Measurements from ENCODE around the gene ACOX2. TPM values are rescaled to one million over a fixed set of nuclear protein-coding genes. Genes with fewer than 3 reads are reported as not detected.

The ACOX2 gene
- total and polyA plus RNA-seq, 7 donors, result 1.8 to 18.1 (median 4.4) TPM

GRCh38 chr3:58485801-58486435 is 51.1 kb downstream of the ACOX2 start:
- Histone ChIP-seq H3K9me3 (no peaks in the 10 kb centered on the region), H3K4me1 (peaks cover 7% of the 10 kb centered on the region), H3K4me3 (no peak overlapping the region), H3K27me3 (ENCODE audit: insufficient read depth in 3 of 3, low read length in 2 of 3) (no peaks in the 10 kb centered on the region), H3K27ac (no peak overlapping the region), H3K36me3 (ENCODE audit: insufficient read depth in 1 of 2, low read depth in 1 of 2) (no peaks in the 10 kb centered on the region)
- WGBS, 3 donors, result 83 to 91% (median 85%) methylated on average over 6 of the region's 6 CpGs
- TF ChIP-seq CTCF (IDR thresholded peaks at IDR 0.05), result no peak
- intact Hi-C loops (cut with DNase I), result no loop called here
- ATAC-seq (no peak), DNase-seq (no peak)

DNA sequence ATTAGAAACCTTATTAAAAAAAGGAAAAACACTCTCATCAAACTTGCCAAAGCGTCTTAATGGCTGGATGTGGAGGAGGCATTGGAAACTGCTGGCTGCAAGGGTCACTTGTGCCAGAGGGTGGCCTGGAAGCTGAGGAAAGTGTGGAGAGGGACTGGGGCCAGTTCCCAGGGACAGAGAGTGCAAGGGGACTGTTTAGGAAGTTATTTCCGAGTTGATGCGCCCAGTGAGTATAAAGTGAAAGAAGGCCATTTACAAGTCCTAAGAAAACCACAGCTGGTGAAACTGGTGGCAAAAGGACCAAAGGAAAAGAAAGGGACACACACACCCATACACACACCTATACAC is 52.3 kb downstream of the ACOX2 start:
- WGBS, 3 donors, result 62 to 66% (median 63%) methylated on average over 3 of the region's 3 CpGs
- H3K9me3 ChIP-seq, result peaks cover 8% of the 10 kb centered on the region
- no peak overlapping the region for H3K27ac ChIP-seq
- no peak for TF ChIP-seq CTCF (IDR thresholded peaks at IDR 0.05)
- DNase-seq (no peak), ATAC-seq (peak in 2 of 4 donors; percentile 25 to 28)
- no peaks in the 10 kb centered on the region for H3K36me3 ChIP-seq (ENCODE audit: insufficient read depth in 1 of 2, low read depth in 1 of 2)
- intact Hi-C loops (cut with DNase I), result no loop called here
- peaks cover 5% of the 10 kb centered on the region for H3K4me1 ChIP-seq
- no peak overlapping the region for H3K4me3 ChIP-seq
- no peaks in the 10 kb centered on the region for H3K27me3 ChIP-seq (ENCODE audit: insufficient read depth in 3 of 3, low read length in 2 of 3)

GRCh38 chr3:58484045-58484721 is 52.8 kb downstream of the ACOX2 start:
- no peaks in the 10 kb centered on the region for H3K27me3 ChIP-seq (ENCODE audit: insufficient read depth in 3 of 3, low read length in 2 of 3)
- intact Hi-C loops (cut with DNase I), result no loop called here
- H3K4me1 ChIP-seq, result peaks cover 5% of the 10 kb centered on the region
- ATAC-seq (peak; percentile 65 to 87 (median 74)), DNase-seq (no peak)
- no peak overlapping the region for H3K4me3 ChIP-seq
- 46 to 55% (median 47%) methylated on average over 7 of the region's 7 CpGs for WGBS, 3 donors
- H3K27ac ChIP-seq, result no peak overlapping the region
- H3K36me3 ChIP-seq (ENCODE audit: insufficient read depth in 1 of 2, low read depth in 1 of 2), result no peaks in the 10 kb centered on the region
- H3K9me3 ChIP-seq, result peaks cover 13% of the 10 kb centered on the region
- no peak for TF ChIP-seq CTCF (IDR thresholded peaks at IDR 0.05)

GRCh38 chr3:58482917-58483636 is 53.9 kb downstream of the ACOX2 start:
- no peaks in the 10 kb centered on the region for H3K36me3 ChIP-seq (ENCODE audit: insufficient read depth in 1 of 2, low read depth in 1 of 2)
- no peak overlapping the region for H3K4me3 ChIP-seq
- WGBS, 3 donors, result 61 to 72% (median 62%) methylated on average over 8 of the region's 8 CpGs
- H3K27me3 ChIP-seq (ENCODE audit: insufficient read depth in 3 of 3, low read length in 2 of 3), result no peaks in the 10 kb centered on the region
- ATAC-seq (no peak), DNase-seq (no peak)
- H3K4me1 ChIP-seq, result peaks cover 5% of the 10 kb centered on the region
- intact Hi-C loops (cut with DNase I), result no loop called here
- no peak for TF ChIP-seq CTCF (IDR thresholded peaks at IDR 0.05)
- no peak overlapping the region for H3K27ac ChIP-seq
- peaks cover 15% of the 10 kb centered on the region for H3K9me3 ChIP-seq

All from psoas muscle (tissue), 8 donors.